ENCODE measurements around the gene DIDO1. TPM values are rescaled to one million over a fixed set of nuclear protein-coding genes. Genes with fewer than 3 reads are reported as not detected.

The DIDO1 gene
- total RNA-seq, 1 experiment from 2014 or later, result 33.2 TPM

DNA sequence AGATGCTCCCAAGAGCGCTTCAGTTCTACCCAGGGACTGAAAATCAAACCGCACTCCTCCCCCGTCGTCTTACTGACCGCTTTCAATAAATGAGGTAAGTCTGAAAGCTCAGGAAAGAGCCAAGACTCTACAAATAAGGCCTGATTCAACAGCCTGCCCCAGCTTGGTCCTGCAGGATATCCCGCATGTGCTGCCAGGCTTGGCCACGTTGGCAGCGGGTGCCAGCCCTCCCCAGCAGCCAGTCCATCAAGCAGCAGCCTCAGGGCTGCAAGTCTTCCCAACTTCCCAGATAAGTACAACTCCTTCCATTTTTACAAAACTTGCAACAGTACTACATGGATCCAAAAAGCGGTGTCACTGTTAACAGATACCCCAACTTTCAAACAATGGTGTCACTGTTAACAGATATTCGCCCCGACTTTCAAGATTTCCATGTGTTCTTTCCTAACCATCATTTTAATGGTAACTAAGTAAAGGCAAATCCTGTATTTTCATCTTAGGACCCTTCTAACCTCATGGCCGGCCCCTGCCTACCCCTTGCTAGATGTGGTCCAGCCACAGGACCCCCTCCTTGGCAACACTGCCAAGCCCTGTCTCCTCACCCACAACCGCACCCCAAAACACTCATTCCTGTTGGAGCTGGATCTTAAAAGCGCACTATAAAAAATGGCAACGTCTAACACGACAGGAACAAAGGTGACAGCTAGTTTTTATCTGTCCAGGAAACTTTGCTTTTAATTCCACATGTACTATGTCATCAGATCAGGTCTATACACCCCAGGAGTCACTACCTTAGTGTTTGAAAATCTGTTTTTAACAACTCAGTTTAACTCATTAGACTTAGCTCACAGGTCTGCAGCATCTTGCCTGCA, 28.0 kb downstream of the DIDO1 start:
- intact Hi-C loops (cut with micrococcal nuclease), result no loop called here
- ChIA-PET CTCF (no interaction called here), POLR2A (ENCODE audit: unreplicated experiment) (no interaction called here)
- BruUV-seq (replicated peaks), result no TSS peak
- no peaks in the 10 kb centered on the region for H3K27me3 ChIP-seq (ENCODE audit: low read length)
- H2AFZ ChIP-seq (ENCODE audit: low read length), result no peak overlapping the region
- ATAC-seq (no peak), DNase-seq (no peak)
- no peaks in the 10 kb centered on the region for H3K9me2 ChIP-seq (replicated peaks; ENCODE audit: low read length)
- H3K4me3 ChIP-seq (ENCODE audit: low read length), result no peak overlapping the region
- no peaks in the 10 kb centered on the region for H3K9me3 ChIP-seq (ENCODE audit: low read length)
- H3K79me2 ChIP-seq (ENCODE audit: low read length), result no peaks in the 10 kb centered on the region
- no peaks in the 10 kb centered on the region for H3F3A ChIP-seq (ENCODE audit: low read length, unreplicated experiment)
- no peak overlapping the region for H3K9ac ChIP-seq (ENCODE audit: low read length)
- TF ChIP-seq EZH2phosphoT487 (IDR thresholded peaks at IDR 0.05; ENCODE audit: borderline replicate concordance, low read length) (no peak), EZH2 (IDR thresholded peaks at IDR 0.05; ENCODE audit: low read length, unreplicated experiment) (no peak)
- TF ChIP-seq, protein P1, sequence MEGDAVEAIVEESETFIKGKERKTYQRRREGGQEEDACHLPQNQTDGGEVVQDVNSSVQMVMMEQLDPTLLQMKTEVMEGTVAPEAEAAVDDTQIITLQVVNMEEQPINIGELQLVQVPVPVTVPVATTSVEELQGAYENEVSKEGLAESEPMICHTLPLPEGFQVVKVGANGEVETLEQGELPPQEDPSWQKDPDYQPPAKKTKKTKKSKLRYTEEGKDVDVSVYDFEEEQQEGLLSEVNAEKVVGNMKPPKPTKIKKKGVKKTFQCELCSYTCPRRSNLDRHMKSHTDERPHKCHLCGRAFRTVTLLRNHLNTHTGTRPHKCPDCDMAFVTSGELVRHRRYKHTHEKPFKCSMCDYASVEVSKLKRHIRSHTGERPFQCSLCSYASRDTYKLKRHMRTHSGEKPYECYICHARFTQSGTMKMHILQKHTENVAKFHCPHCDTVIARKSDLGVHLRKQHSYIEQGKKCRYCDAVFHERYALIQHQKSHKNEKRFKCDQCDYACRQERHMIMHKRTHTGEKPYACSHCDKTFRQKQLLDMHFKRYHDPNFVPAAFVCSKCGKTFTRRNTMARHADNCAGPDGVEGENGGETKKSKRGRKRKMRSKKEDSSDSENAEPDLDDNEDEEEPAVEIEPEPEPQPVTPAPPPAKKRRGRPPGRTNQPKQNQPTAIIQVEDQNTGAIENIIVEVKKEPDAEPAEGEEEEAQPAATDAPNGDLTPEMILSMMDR (conservative IDR thresholded peaks at IDR 0.05; ENCODE audit: low read depth, low read length), result no peak
- no peak overlapping the region for H3K4me2 ChIP-seq (ENCODE audit: low read length)
- 0 out of 2 replicates have a peak, but pooled peaks cover 3% of the 10 kb centered on the region for H4K20me1 ChIP-seq (ENCODE audit: low read length)
- H3K27ac ChIP-seq (ENCODE audit: low read length), result no peak overlapping the region
- H3K36me3 ChIP-seq (ENCODE audit: low read depth, low read length), result peaks cover 40% of the 10 kb centered on the region
- H3K4me1 ChIP-seq (ENCODE audit: insufficient read depth, low read length), result peaks cover 10% of the 10 kb centered on the region

DNA sequence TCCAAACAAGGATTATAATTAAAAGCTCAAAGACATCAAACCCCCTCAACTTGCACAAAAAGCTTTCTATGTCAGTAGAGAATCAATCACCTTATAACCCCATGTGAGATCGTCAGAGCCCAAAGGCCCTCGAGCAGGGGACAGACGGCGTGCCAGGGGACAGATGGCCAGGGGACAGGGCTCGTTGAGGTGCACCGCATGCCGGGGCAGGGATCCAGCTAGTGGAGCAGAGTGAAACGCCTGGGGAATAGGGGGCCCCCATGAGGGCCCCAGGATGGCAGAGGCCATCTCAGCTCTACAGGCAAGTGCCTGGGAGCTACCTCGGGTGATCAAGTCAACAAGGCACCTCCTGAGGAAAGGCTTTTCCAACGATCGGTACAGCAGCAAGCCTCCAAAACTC, 28.6 kb downstream of the DIDO1 start:
- TF ChIP-seq EZH2phosphoT487 (IDR thresholded peaks at IDR 0.05; ENCODE audit: borderline replicate concordance, low read length), result no peak
- TF ChIP-seq, protein P1 (conservative IDR thresholded peaks at IDR 0.05; ENCODE audit: low read depth, low read length), result no peak
- no peak for TF ChIP-seq EZH2 (IDR thresholded peaks at IDR 0.05; ENCODE audit: low read length, unreplicated experiment)
- Histone ChIP-seq H3K4me1 (ENCODE audit: insufficient read depth, low read length) (peaks cover 10% of the 10 kb centered on the region), H2AFZ (ENCODE audit: low read length) (no peak overlapping the region), H3K27ac (ENCODE audit: low read length) (no peak overlapping the region), H3K36me3 (ENCODE audit: low read depth, low read length) (peaks cover 40% of the 10 kb centered on the region), H4K20me1 (ENCODE audit: low read length) (0 out of 2 replicates have a peak, but pooled peaks cover 3% of the 10 kb centered on the region), H3K4me2 (ENCODE audit: low read length) (no peak overlapping the region), H3K79me2 (ENCODE audit: low read length) (no peaks in the 10 kb centered on the region), H3K27me3 (ENCODE audit: low read length) (no peaks in the 10 kb centered on the region), H3K9me3 (ENCODE audit: low read length) (no peaks in the 10 kb centered on the region), H3K4me3 (ENCODE audit: low read length) (no peak overlapping the region), H3K9ac (ENCODE audit: low read length) (no peak overlapping the region), H3K9me2 (replicated peaks; ENCODE audit: low read length) (no peaks in the 10 kb centered on the region), H3F3A (ENCODE audit: low read length, unreplicated experiment) (no peaks in the 10 kb centered on the region)
- intact Hi-C loops (cut with micrococcal nuclease), result no loop called here
- ChIA-PET POLR2A (ENCODE audit: unreplicated experiment) (no interaction called here), CTCF (no interaction called here)
- no TSS peak for BruUV-seq (replicated peaks)
- no peak for ATAC-seq
- no peak for DNase-seq

DNA sequence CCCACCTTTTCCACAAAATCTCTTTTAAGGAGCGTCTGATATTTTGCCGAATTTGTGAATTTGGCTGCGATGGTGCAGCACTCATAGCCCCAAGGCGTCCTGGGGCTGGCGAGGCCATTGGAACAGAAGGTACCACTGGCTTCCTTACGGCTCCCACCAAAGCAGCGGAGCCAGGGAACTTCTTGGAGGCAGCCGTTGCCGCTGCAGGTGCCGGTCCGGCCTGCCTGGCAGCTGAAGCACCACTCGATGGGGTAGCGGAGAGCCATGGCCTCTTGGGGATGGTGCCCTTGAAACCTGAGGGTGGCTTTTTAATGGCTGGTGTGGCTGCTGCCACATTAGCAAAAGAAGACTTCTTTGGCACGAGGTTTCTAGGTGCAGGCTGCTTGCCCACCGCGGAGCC, 29.8 kb downstream of the DIDO1 start:
- intact Hi-C loops (cut with micrococcal nuclease), result no loop called here
- H3K9me2 ChIP-seq (replicated peaks; ENCODE audit: low read length), result no peaks in the 10 kb centered on the region
- H3K4me2 ChIP-seq (ENCODE audit: low read length), result no peak overlapping the region
- no peaks in the 10 kb centered on the region for H3F3A ChIP-seq (ENCODE audit: low read length, unreplicated experiment)
- peaks cover 10% of the 10 kb centered on the region for H3K4me1 ChIP-seq (ENCODE audit: insufficient read depth, low read length)
- no peak overlapping the region for H3K9ac ChIP-seq (ENCODE audit: low read length)
- no TSS peak for BruUV-seq (replicated peaks)
- H3K27me3 ChIP-seq (ENCODE audit: low read length), result no peaks in the 10 kb centered on the region
- no peak overlapping the region for H2AFZ ChIP-seq (ENCODE audit: low read length)
- no peak for TF ChIP-seq EZH2phosphoT487 (IDR thresholded peaks at IDR 0.05; ENCODE audit: borderline replicate concordance, low read length)
- TF ChIP-seq EZH2 (IDR thresholded peaks at IDR 0.05; ENCODE audit: low read length, unreplicated experiment), result no peak
- TF ChIP-seq, protein P1 (conservative IDR thresholded peaks at IDR 0.05; ENCODE audit: low read depth, low read length), result no peak
- H4K20me1 ChIP-seq (ENCODE audit: low read length), result 0 out of 2 replicates have a peak, but pooled peaks cover 3% of the 10 kb centered on the region
- no peaks in the 10 kb centered on the region for H3K79me2 ChIP-seq (ENCODE audit: low read length)
- ChIA-PET POLR2A (ENCODE audit: unreplicated experiment) (no interaction called here), CTCF (no interaction called here)
- H3K4me3 ChIP-seq (ENCODE audit: low read length), result no peak overlapping the region
- H3K36me3 ChIP-seq (ENCODE audit: low read depth, low read length), result peaks cover 39% of the 10 kb centered on the region
- ATAC-seq (no peak), DNase-seq (no peak)
- H3K27ac ChIP-seq (ENCODE audit: low read length), result no peak overlapping the region
- no peaks in the 10 kb centered on the region for H3K9me3 ChIP-seq (ENCODE audit: low read length)

Data from PC-3 (cell line).